Embryonic facial prominence (tissue), 1 donor: ENCODE data around the gene TMEM45B.
"Not testable (repeated sequence)": the region's sequence is repeated elsewhere in the genome, so short reads cannot be mapped to it uniquely, and the experiment has no call there.

Experiments
- DNase-seq: peaks from one replicate; pipeline ENCODE4 v3.0.0-alpha.2; 2016; ENCODE audit errors: extremely low spot score

Gene TMEM45B

DNA sequence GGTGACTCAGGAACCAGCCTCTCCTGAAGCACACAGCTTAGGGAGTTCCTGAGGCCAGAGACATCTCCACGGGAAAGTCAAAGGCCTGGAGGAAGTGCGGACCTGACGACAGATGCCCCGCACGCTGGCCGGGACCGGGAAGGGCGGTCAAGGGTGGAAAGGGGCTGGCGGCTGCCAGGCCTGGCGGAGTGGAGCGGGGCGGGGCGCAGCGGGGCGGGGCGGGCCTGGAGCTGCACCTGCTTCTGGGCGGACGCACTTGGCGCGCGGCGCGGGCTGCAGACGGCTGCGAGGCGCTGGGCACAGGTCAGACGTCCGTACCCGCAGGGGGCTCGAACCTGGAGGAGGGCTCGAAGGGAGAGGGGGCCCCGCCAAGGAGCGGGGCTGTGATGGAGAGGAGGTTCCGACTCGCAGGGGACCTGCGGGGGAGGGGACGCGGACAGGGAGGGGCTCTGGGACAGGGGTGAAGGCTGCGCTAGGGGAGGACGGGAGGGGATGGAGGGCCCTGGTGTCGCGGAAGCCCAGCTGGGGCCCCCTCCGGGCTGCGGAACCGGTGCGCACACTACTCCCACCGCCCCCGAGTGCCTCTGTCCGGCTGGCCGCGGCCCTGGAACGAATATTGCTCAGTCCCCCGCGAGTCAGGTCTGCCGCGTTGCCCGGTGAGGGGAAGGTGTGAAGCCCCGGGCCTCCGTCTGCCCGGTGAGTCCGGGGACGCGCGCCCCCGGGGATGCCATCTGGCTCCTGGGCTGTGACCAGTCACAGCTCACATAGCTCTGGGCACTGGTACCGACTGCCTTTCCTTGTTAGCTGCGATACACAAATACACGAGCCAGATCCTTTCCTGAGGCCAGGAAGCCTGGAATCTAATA lies at the start of gene TMEM45B:
TMEM45B (plus strand) TSS at position 253 of the 866 bp plus-strand sequence. CDS start 36,635 bp downstream, outside the sequence.
- no peak for DNase-seq

DNA sequence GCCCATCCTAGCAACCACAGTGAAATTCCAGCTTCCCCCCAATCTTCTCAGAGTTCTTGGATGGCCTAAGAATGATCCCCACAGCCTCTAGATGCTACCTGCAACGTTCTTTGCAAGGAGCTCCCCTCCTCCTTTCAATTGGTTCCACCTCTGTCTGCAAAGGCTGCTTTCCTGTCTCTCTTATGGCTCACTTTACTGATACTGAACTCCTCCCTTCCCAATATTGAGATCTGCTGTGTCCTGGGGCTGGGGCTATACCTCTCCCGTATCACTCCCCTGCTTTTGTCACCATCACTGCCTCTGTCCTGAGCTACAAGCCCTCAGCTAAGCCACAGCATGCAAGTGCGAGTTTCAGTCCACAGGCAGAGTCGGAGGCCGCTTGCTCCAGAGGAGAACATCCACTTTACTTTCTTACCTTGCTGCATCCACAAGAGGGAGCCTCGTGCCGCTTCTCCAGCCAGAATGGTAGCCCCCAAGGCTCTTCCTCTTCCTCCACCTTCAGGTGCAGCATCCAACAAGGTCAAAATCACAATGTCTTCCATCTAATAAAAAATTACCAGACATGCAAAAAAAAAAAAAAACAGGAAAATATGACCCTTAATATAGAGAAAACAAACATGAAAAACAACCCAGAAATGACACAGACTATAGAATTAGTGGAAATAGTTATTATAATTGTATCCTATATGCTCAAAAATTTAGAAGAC lies 48.6 kb upstream of the TMEM45B start:
- DNase-seq: no peak

DNA sequence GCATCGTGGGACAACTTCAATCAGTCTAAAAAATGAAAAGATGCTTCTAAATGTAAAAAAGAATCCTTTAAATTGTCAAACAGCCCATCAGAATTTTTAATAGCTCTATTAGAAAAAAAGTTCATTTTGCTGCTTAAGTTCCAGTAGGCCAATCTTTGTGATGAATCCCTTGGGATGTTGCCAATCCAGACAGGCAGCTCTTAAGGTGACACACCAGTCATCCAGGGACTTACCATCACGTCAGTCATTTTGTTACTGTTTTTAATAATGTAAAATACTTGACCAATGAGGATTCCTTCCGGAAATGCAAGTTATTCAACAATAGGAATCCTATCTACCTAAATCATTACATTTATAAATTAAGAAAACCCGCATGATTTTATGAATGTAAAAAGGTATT lies 47.8 kb upstream of the TMEM45B start:
- no peak for DNase-seq

DNA sequence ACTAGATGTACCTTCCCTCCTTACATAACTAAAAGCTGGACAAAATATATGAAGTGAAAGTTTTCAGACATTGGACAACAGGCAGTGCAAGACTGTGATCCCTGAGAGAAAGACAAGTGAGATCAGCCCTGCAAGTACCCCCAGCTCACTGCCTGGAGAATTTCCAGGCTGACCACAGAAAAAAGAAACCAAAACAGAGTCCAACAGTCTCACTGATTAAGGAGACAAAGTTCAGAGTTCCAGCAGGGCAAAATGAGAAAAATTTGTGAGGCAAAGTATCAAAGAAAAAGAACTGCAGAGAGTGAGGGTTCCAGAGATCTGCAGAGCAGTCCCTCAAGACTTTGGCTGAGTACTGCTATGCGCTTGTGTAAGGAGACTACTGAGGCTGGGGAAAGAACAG lies 47.3 kb upstream of the TMEM45B start:
- no peak for DNase-seq

DNA sequence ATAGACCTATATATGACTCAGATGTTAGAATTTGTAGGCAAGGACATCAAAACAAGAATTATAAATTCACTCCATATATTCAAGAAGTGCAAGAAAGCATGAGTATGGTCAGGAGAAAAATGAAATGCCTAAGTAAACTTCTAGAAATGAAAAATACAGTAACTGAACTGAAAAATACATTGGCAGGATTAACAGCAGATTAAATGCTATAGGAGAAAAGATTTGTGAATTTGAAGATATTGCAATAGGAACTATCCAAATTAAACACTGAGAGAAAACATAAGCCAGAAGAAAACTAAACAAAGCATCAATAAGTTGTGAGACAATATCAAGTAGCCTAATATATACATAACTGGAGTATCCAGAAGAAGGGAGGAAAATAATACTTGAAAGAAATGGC lies 46.6 kb upstream of the TMEM45B start:
- no peak for DNase-seq

DNA sequence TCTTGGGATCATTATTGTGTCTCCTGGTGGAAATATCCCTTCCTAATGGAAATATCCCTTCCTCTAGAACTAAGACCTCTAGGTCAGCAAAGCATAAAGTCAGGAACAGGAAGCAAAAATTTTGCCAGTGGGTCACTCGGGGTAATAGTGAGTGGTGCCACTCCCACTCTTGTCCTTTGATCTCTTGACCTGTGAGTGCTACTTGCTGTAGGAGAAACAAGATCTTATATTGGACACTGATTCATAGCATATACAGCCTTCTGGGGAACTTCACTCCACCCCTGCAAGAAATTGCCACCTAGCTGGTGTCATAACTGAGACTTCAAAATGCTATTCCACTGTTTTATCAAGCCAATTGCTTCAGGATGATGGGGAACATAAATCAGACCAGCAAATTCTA lies 44.7 kb upstream of the TMEM45B start:
- no peak for DNase-seq

DNA sequence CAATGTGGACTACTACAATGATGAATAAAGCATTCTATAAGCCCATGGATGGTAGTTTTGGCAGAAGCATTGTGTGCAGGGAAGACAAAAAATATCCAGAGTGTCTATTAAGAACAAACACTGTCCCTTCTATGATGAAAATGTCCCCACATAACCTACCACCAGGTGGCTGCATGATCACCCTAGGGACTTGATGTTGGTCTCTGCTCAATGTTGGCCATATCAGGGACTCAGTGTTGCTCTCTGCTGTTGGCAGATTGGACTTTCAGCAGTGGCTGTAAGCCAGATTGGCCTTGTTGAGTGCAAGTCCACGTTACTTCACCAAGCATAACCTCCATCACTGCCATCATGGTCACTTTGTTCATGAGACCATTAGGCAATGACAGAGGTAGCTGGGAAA lies 44.2 kb upstream of the TMEM45B start:
- not testable (repeated sequence) for DNase-seq

DNA sequence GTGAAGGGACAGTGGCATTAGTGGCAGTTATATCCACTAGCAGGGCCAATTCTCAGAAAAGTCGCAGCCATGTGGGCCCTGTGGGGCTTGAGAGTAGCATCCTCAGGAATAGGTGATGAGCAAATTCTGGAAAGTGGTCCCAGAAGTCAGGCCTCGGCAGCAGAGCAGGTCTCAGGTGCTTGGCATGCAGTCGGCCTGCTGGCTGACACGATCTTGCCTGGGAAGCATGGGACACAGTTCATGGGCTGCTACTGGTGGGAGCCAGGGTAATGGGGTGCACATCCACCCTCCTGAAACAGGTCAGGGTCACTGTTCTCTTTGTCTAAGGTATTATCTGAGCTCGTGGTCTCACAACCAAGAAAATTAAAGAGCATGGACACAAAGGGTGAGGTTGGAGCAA lies 36.8 kb upstream of the TMEM45B start:
- no peak for DNase-seq

DNA sequence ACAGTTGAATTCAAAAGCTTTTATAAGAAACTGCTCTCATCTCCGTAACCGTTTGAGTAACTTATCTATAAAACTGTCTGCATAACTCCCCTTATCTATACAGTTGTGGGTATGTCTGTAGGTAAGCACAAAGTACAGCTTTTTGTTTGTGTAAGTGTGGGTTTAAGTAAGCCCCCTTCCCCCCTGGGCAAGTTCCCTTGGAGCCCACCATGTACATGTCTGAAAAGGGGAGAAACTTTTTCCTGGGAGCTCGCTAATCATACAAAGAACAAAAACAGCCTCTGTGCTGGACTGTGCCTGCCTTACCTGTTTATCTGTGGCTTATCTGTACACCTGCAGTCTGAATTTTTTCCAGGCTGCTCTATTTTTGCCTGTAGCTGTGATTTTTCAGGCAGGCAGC lies 36.3 kb upstream of the TMEM45B start:
- DNase-seq: no peak

DNA sequence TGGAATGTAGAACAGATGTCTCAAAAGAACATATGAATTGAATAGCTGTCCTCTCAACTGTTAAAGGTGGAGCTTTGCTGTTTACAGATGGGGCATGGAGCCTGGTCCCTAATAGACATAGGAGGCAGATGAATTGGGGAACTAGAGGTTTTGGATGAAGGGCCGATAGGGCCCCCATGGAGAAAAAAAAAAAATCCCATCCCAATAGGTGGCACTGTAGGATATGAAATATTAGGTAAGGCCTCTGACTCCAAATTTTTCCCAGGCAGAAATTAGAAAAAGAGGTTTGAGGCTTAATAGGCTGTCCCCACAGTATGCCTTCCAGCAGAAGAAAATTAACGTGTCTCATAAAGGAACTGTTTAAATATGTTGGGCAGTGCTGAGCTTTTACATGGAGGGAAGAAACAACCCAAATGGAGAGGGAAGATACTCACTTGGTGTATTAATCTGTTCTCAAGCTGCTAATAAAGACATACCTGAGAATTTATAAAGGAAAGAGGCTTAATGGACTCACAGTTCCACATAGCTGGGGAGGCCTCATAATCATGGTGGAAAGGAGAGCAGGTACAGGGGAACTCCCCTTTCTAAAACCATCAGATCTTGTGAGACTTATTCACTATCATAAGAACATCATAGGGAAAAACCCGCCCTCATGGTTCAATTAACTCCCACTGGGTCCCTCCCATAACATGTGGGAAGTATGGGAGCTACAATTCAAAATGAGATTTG lies 30.1 kb upstream of the TMEM45B start:
- no peak for DNase-seq

DNA sequence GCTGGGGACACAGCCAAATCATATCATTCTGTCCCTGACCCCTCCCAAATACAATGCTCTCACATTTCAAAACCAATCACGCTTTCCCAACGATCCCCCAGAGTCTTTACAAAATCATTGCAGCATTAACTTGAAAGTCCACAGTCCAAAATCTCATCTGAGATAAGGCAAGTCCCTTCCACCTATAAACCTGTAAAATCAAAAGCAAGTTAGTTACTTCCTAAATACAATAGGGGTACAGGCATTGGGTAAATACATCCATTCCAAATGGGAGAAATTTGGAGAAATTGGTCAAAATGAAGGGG lies 29.6 kb upstream of the TMEM45B start:
- not testable (repeated sequence) for DNase-seq

DNA sequence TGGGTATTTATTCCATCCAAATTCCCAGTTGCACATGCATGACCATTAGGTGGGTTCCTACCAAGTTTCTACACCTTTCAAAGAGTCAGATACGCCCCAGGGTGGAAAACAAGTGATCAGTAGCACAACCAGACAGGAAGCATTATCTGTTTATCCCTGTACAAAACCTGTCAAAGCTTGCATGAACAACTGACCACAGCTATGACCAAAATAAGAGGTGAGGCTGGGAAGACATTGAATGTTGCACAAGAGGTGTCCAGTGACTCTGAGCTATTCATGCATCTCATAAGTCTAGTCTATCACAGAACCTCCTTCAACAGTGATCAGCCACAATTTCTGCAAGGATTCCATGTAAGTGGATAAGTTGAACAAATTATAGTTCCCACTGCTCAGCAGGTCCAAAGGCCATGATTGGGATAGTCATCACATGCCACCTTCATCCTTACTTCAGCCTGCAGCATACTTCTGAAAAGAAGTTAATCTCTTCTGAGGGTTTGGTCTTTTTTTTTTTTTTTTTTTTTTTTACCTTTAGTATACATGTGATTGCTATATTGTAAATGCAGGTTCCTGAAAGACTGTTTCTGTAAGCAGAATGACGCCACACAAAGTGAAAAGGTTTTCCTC lies 28.0 kb upstream of the TMEM45B start:
- DNase-seq: no peak

DNA sequence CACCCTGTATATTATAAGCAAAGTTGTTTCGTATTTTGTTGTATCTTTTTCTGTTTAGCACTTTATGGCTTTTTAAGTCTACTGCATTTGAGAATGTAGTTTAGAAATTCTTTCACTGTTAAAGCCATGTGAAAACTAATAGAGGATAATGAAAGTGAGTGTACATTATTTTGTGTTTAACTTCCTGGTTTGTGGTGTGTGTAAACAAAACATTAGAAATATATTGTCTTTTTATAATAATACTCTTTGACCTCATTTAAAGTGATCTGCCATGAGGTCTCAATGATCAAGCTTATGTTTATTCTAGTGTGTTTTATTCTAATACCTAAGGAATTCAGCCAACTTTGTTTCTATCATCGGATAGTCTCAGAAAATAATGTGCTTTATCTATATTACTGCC lies 27.4 kb upstream of the TMEM45B start:
- DNase-seq: no peak

DNA sequence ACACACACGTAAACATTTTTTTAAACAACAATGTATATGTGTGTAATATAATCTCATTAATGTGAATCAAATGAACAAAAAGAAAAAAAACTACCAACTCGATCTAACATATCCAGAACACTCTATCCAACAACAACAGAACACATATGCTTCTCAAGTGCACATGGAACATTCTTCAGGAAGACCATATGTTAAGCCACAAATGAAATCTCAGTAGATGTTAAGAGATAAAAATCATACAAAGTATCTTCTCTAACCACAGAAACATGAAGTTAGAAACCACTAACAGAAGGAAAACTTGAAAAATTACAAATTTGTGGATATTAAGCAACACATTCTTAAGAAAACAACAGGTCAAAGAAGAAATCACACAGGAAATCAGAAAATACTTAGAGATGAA lies 25.5 kb upstream of the TMEM45B start:
- DNase-seq: no peak

DNA sequence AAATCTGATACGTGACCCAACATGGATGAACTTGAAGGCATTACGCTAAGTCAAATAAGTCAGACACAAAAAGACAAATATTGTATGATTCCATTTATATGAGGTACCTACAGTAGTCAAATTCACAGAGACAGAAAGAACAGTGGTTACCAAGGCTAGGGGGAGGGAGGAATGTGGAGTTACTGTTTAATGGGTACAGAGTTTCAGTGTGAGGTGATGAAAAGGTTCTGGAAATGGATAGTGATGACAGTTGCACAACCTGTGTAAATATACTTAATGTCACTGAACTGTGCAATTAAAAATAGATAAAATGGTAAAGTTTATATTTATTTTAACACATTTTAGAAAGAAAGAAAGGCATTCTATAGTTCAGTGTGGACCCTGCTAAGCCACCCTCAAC lies 24.1 kb upstream of the TMEM45B start:
- DNase-seq: no peak

DNA sequence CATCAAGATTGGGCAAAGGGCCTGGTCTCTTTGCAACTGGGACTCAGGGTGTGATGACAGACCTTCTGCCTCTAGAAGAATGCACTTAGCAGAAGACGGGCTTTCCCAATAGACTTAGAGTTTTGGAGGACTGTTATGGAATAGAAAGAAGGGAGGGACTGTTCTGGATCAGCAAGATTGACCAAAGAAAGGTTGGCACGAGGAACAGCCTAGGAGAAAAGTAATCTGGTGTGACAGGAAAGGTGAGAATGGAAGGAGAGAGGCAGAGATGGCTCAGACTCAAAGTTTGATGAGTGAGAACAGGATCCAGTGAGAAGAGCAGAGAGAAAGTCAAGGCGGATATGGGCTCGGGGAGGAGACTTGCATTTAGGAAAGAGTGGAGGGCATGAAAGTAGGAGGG lies 23.0 kb upstream of the TMEM45B start:
- DNase-seq: no peak

DNA sequence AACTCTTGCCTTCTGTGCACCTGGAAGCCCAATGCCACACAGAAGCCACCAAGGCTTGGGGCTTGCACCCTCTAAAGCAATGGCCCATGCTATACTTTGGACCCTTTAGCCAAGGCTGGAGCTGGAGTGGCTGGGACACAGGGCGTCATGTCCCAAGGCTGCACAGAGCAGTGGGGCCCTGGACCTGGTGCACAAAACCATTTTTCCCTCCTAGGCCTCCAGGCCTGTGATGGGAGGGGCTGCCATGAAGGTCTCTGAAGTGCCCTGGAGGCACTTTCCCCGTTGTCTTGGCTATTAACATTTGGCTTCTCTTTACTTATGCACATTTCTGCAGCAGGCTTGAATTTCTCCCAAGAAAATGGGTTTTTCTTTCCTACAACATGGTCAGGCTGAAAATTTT lies 20.6 kb upstream of the TMEM45B start:
- DNase-seq: no peak

DNA sequence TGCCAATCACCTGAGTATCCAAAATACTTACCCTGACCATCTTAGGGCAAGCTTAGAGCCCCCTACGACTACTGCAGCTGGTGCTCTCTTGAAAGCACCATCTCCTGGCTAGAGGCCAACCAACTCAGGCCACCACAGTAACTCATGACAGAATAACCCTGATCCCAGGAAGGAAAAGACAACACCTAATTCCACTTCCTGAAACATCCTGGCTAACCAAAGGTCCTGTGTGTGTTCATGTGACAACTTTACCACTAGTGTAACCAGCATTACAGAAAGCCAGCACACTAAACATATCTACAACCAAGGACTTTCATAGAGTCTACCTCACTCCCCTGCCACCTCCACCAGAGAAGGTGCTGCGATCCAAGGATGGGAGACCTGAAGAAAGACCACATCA lies 17.4 kb upstream of the TMEM45B start:
- DNase-seq: no peak

DNA sequence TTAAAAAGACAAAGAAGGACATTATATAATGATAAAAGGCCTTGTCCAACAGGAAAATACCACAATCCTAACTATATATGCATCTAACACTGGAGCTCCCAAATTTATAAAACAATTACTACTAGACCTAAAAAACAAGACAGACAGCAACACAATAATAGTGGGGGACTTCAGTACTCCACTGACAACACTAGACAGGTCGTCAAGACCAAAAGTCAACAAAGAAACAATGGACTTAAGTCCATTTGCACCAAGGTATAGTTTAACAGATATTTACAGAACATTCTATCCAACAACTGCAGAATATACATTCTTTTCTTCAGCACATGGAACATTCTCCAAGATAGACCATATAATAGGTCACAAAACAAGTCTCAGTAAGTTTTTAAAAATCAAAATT lies 15.5 kb upstream of the TMEM45B start:
- DNase-seq: not testable (repeated sequence)

DNA sequence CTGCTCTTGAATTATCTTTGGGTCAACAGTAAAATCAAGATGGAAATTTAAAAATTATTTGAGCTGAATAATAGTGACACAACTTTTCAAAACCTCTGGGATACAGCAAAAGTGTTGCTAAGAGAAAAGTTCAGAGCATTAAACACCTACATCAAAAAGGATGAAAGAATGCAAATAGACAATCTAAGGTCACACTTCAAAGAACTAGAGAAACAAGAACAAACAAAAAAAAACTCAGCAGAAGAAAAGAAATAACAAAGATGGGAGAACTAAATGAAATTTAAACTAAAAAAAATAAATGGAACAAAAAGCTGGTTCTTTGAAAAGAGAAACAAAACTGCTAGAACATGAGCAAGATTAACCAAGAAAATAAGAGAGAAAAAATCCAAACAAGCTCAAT lies 15.0 kb upstream of the TMEM45B start:
- DNase-seq: no peak

DNA sequence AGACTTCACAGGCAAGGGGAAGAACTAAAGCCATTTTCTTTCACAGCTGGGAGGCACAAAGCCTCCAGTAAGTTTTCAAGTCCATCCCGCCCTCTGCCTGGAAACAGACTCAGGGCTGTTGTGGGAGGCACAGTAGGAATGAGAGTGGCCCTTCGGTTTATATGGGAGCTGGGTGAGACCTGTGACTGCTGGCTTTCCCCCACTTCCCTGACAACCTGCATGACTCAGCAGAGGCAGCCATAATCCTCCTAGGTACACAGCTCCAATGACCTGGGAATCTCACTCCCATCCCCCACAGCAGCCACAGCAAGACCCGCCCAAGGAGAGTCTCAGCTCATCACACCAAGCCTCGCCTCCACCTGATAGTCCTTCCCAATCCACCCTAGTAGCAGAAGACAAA lies 12.1 kb upstream of the TMEM45B start:
- DNase-seq: no peak

DNA sequence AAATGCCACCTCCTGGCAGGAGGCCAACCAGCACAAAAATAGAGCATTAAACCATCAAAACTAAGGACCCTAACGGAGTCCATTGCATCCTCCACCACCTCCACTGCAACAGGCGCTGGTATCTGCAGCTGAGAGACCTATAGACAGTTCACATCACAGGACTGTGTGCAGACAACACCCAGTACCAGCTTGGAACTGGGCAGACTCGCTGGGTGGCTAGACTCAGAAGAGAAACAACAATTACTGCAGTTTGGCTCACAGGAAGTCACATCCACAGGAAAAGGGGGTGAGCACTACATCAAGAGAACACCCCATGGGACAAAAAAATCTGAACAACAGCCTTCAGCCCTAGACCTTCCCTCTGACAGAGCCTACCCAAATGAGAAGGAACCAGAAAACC lies 11.6 kb upstream of the TMEM45B start:
- no peak for DNase-seq
